Measurements from ENCODE around the gene SGTA. TPM values are rescaled to one million over a fixed set of nuclear protein-coding genes. Genes with fewer than 3 reads are reported as not detected.

The SGTA gene
- polyA plus RNA-seq, 3 donors = 21.6 to 35.4 (median 22.0) TPM

DNA sequence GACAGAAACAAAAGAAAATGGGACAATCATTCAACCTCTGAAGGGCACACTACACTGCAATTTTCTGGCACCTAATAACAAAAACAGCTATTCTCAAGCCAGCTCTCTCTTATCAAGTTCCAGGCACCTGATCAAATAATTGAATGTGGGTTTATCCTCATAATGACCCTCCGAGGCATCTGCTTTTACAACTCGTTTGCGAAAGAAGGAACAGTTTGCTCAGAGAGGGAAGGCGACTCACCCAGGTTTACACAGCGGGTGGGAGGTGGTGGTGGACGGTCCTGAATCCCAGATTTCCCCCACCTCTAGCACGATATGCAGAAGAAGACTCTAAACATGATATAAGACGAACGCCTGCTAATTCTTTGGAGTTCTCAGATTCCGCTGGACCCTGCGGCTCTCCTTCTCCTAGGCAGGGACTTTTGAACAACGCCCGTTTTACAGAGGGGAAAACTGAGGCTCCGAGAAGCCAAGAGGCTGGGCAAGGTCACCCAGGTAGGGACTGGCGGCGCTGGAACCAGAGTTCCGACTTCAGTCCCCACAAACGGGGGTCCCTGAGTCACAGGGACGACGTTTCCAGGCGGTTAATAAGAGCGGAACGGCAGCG lies 641 bp downstream of the SGTA start:
- Mint-ChIP-seq H3K27ac (peak overlapping the region; percentile 86 to 94 (median 93)), H3K4me1 (peaks cover 45% of the 10 kb centered on the region)

DNA sequence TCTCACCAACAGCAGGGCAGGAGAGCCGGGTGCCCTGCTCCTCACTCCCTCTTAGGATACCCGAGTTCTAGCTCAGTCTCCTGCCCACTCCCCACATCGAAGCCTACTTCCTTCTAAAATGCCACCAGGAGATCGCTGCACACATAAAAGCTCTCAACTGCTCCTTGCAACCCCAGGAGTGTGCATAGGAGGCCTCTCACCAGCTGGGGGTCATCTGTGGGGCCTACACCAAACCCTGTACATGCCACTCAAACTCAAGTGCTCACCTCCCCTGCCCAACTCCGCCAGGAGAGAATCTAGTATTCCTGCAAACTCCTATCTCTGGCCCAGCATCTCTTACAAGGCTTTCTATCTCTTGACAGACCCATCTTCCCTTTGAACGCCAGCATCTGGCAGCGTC lies 2.8 kb downstream of the SGTA start:
- intact Hi-C loops (cut with micrococcal nuclease) = no loop called here
- H3K4me1 Mint-ChIP-seq = peaks cover 50% of the 10 kb centered on the region
- no peak overlapping the region for H2AFZ ChIP-seq (ENCODE audit: insufficient read depth, low read depth, low read length, poor library complexity, severe bottlenecking)
- H3K4me2 ChIP-seq (replicated peaks; ENCODE audit: extremely low read depth, low read length, poor library complexity, severe bottlenecking) = no peak overlapping the region
- peaks cover 3 to 15% of the 10 kb centered on the region in 2 donors for H3K36me3 ChIP-seq (replicated peaks in 1 of 2; ENCODE audit: control insufficient read depth in 1 of 2, insufficient read depth in 2 of 2, low read length in 2 of 2)
- H3K9ac ChIP-seq (ENCODE audit: insufficient read depth, low read length, poor library complexity, severe bottlenecking) = no peak overlapping the region
- TF ChIP-seq, protein P1, sequence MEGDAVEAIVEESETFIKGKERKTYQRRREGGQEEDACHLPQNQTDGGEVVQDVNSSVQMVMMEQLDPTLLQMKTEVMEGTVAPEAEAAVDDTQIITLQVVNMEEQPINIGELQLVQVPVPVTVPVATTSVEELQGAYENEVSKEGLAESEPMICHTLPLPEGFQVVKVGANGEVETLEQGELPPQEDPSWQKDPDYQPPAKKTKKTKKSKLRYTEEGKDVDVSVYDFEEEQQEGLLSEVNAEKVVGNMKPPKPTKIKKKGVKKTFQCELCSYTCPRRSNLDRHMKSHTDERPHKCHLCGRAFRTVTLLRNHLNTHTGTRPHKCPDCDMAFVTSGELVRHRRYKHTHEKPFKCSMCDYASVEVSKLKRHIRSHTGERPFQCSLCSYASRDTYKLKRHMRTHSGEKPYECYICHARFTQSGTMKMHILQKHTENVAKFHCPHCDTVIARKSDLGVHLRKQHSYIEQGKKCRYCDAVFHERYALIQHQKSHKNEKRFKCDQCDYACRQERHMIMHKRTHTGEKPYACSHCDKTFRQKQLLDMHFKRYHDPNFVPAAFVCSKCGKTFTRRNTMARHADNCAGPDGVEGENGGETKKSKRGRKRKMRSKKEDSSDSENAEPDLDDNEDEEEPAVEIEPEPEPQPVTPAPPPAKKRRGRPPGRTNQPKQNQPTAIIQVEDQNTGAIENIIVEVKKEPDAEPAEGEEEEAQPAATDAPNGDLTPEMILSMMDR (IDR thresholded peaks at IDR 0.05) = no peak
- H3K36me3 Mint-ChIP-seq = peaks cover 7 to 33% of the 10 kb centered on the region in 2 donors
- H3K27ac ChIP-seq (ENCODE audit: low read depth in 1 of 2, low read length in 2 of 2) = no peak overlapping the region
- H3K9me3 Mint-ChIP-seq = no peaks in the 10 kb centered on the region
- H3K4me3 Mint-ChIP-seq = no peak overlapping the region
- no peaks in the 10 kb centered on the region for H3K9me3 ChIP-seq (replicated peaks in 1 of 2; ENCODE audit: control insufficient read depth in 1 of 2, insufficient read depth in 1 of 2, low read length in 2 of 2)
- no peak for DNase-seq
- no peaks in the 10 kb centered on the region for H3K27me3 Mint-ChIP-seq (ENCODE audit: low read depth in 3 of 3)
- WGBS (ENCODE audit: insufficient coverage) = 93% methylated on average over 5 of the region's 7 CpGs
- H3K27me3 ChIP-seq (ENCODE audit: control insufficient read depth in 2 of 2, insufficient read depth in 2 of 2, low read length in 2 of 2) = no peaks in the 10 kb centered on the region
- peaks cover 22% of the 10 kb centered on the region for H4K20me1 ChIP-seq (ENCODE audit: insufficient read depth, low read length)
- H3K4me3 ChIP-seq (replicated peaks in 1 of 3; ENCODE audit: low read depth in 2 of 3, low read length in 3 of 3) = no peak overlapping the region
- H3K4me1 ChIP-seq (ENCODE audit: control insufficient read depth in 1 of 2, insufficient read depth in 2 of 2, low read length in 2 of 2) = peaks cover 40 to 53% of the 10 kb centered on the region in 2 donors
- peaks cover 85% of the 10 kb centered on the region for H3K79me2 ChIP-seq (ENCODE audit: insufficient read depth, low read length)
- peak overlapping the region in 5 of 7 donors; percentile 45 to 76 (median 55) for H3K27ac Mint-ChIP-seq

More for the DNA sequence above, 641 bp downstream of the SGTA start:
- H3K36me3 ChIP-seq (replicated peaks in 1 of 2; ENCODE audit: control insufficient read depth in 1 of 2, insufficient read depth in 2 of 2, low read length in 2 of 2) = peaks cover 3 to 15% of the 10 kb centered on the region in 2 donors
- H3K4me1 ChIP-seq (ENCODE audit: control insufficient read depth in 1 of 2, insufficient read depth in 2 of 2, low read length in 2 of 2) = peaks cover 36 to 50% of the 10 kb centered on the region in 2 donors
- TF ChIP-seq, protein P1 (IDR thresholded peaks at IDR 0.05) = no peak
- intact Hi-C loops (cut with micrococcal nuclease) = no loop called here
- H3K27ac ChIP-seq (ENCODE audit: low read depth in 1 of 2, low read length in 2 of 2) = peak overlapping the region; percentile 62 to 93
- H3K9me3 ChIP-seq (replicated peaks in 1 of 2; ENCODE audit: control insufficient read depth in 1 of 2, insufficient read depth in 1 of 2, low read length in 2 of 2) = no peaks in the 10 kb centered on the region
- Mint-ChIP-seq H3K27me3 (ENCODE audit: low read depth in 3 of 3) (no peaks in the 10 kb centered on the region), H3K9me3 (no peaks in the 10 kb centered on the region), H3K36me3 (peaks cover 6 to 23% of the 10 kb centered on the region in 2 donors), H3K4me3 (peak overlapping the region; percentile 89 to 92)
- H3K27me3 ChIP-seq (ENCODE audit: control insufficient read depth in 2 of 2, insufficient read depth in 2 of 2, low read length in 2 of 2) = no peaks in the 10 kb centered on the region
- DNase-seq = peak in 2 of 3 donors; percentile 24 to 34
- H3K9ac ChIP-seq (ENCODE audit: insufficient read depth, low read length, poor library complexity, severe bottlenecking) = peak overlapping the region; percentile 96
- WGBS (ENCODE audit: insufficient coverage) = under 1% methylated on average over 18 of the region's 24 CpGs
- peaks cover 22% of the 10 kb centered on the region for H4K20me1 ChIP-seq (ENCODE audit: insufficient read depth, low read length)
- peak overlapping the region; percentile 92 for H3K4me2 ChIP-seq (replicated peaks; ENCODE audit: extremely low read depth, low read length, poor library complexity, severe bottlenecking)
- H3K4me3 ChIP-seq (replicated peaks in 1 of 3; ENCODE audit: low read depth in 2 of 3, low read length in 3 of 3) = peak overlapping the region; percentile 57 to 98 (median 92)
- H2AFZ ChIP-seq (ENCODE audit: insufficient read depth, low read depth, low read length, poor library complexity, severe bottlenecking) = peak overlapping the region; percentile 86
- peaks cover 85% of the 10 kb centered on the region for H3K79me2 ChIP-seq (ENCODE audit: insufficient read depth, low read length)
